Progenitor cell of endocrine pancreas (in vitro differentiated cells): ENCODE measurements around the gene RAB21. TPM values are rescaled to one million over a fixed set of nuclear protein-coding genes. Genes with fewer than 3 reads are reported as not detected.

Source experiments
- DNase-seq: peaks from one replicate; pipeline ENCODE4 v3.0.0; 2021; ENCODE audit warnings: low spot score; ENCODE audit not compliant: unreplicated experiment
- H3K27ac Mint-ChIP-seq: 2 replicates; pipeline ENCODE4 v1.8.0; 2021; ENCODE audit warnings: mild to moderate bottlenecking, moderate library complexity, mixed read lengths
- H3K27me3 Mint-ChIP-seq: 2 replicates; pipeline ENCODE4 v1.8.0; 2021; ENCODE audit warnings: mixed read lengths
- H3K36me3 Mint-ChIP-seq: 2 replicates; pipeline ENCODE4 v1.8.0; 2022; ENCODE audit warnings: mixed read lengths; ENCODE audit not compliant: insufficient read depth
- H3K4me1 Mint-ChIP-seq: 2 replicates; pipeline ENCODE4 v1.8.0; 2021; ENCODE audit warnings: low read depth, mixed read lengths
- H3K4me3 Mint-ChIP-seq: 2 replicates; pipeline ENCODE4 v1.8.0; 2021; ENCODE audit warnings: low read depth, mild to moderate bottlenecking, moderate library complexity, mixed read lengths
- H3K9me3 Mint-ChIP-seq: 2 replicates; pipeline ENCODE4 v1.8.0; 2021; ENCODE audit warnings: low read depth, mixed read lengths
- CTCF ChIP-seq: fragments of 200-600 bp; sonication (generic); IDR thresholded peaks from one replicate; pipeline ENCODE4 v1.5.0; 2021; ENCODE audit warnings: antibody characterized with exemption, mild to moderate bottlenecking; ENCODE audit not compliant: unreplicated experiment
- total RNA-seq: library from RNA; stranded (reverse); gene quantifications from 2 replicates; pipeline ENCODE4 v1.2.1, GENCODE V29; 2021

Gene RAB21
- total RNA-seq, 1 donor from 2014 or later, result 52.5 TPM

GRCh38 chr12:71742998-71743397, 11.7 kb upstream of the RAB21 start:
- Mint-ChIP-seq H3K36me3 (no peaks in the 10 kb centered on the region), H3K27me3 (peaks cover 2% of the 10 kb centered on the region), H3K4me1 (no peaks in the 10 kb centered on the region), H3K27ac (no peak overlapping the region), H3K9me3 (no peaks in the 10 kb centered on the region), H3K4me3 (no peak overlapping the region)
- TF ChIP-seq CTCF, result no peak
- no peak for DNase-seq

- H3K4me1 Mint-ChIP-seq, result no peaks in the 10 kb centered on the region
- DNase-seq, result no peak
- H3K9me3 Mint-ChIP-seq, result no peaks in the 10 kb centered on the region
- H3K27me3 Mint-ChIP-seq, result peaks cover 16% of the 10 kb centered on the region
- H3K36me3 Mint-ChIP-seq, result no peaks in the 10 kb centered on the region
- H3K4me3 Mint-ChIP-seq, result no peak overlapping the region
- no peak overlapping the region for H3K27ac Mint-ChIP-seq
- no peak for TF ChIP-seq CTCF
Observed at GRCh38 chr12:71744522-71745300, 10.0 kb upstream of the RAB21 start.

- no peak for DNase-seq
- Mint-ChIP-seq H3K27me3 (peaks cover 35% of the 10 kb centered on the region), H3K36me3 (no peaks in the 10 kb centered on the region), H3K27ac (no peak overlapping the region), H3K4me3 (no peak overlapping the region), H3K4me1 (no peaks in the 10 kb centered on the region), H3K9me3 (no peaks in the 10 kb centered on the region)
- peak; percentile 77 for TF ChIP-seq CTCF
Observed at GRCh38 chr12:71746974-71747611, 7.6 kb upstream of the RAB21 start.

- H3K4me1 Mint-ChIP-seq, result no peaks in the 10 kb centered on the region
- no peaks in the 10 kb centered on the region for H3K36me3 Mint-ChIP-seq
- H3K27me3 Mint-ChIP-seq, result peaks cover 37% of the 10 kb centered on the region
- no peaks in the 10 kb centered on the region for H3K9me3 Mint-ChIP-seq
- no peak overlapping the region for H3K4me3 Mint-ChIP-seq
- no peak for TF ChIP-seq CTCF
- DNase-seq, result no peak
- no peak overlapping the region for H3K27ac Mint-ChIP-seq
Observed at GRCh38 chr12:71748081-71748850, 6.4 kb upstream of the RAB21 start.

- no peak for TF ChIP-seq CTCF
- peaks cover 37% of the 10 kb centered on the region for H3K27me3 Mint-ChIP-seq
- no peak overlapping the region for H3K4me3 Mint-ChIP-seq
- no peak for DNase-seq
- peaks cover 3% of the 10 kb centered on the region for H3K4me1 Mint-ChIP-seq
- no peaks in the 10 kb centered on the region for H3K9me3 Mint-ChIP-seq
- no peaks in the 10 kb centered on the region for H3K36me3 Mint-ChIP-seq
- H3K27ac Mint-ChIP-seq, result no peak overlapping the region
Observed at GRCh38 chr12:71749666-71750065, 5.0 kb upstream of the RAB21 start.
